Esophagus muscularis mucosa (tissue), 3 donors: ENCODE results near the gene CAPN8.

Experiments used
- POLR2AphosphoS5 ChIP-seq, 2 donors: sonication (generic); formaldehyde crosslinking; IDR thresholded peaks; one replicate each; pipeline ENCODE4 v1.6.1; 2017; ENCODE audit warnings: antibody characterized with exemption in 2 of 2
- TF ChIP-seq, protein P1 (sequence below), 3 experiments: fragments of 200-600 bp in 2 of 3; fragments of 450-650 bp in 1 of 3; sonication (generic) in 2 of 3; IDR thresholded peaks; one replicate each; pipeline ENCODE4 v1.5.1; 2017 to 2019; ENCODE audit warnings: antibody characterized with exemption in 3 of 3, mild to moderate bottlenecking in 2 of 3, moderate library complexity in 1 of 3

DNA sequence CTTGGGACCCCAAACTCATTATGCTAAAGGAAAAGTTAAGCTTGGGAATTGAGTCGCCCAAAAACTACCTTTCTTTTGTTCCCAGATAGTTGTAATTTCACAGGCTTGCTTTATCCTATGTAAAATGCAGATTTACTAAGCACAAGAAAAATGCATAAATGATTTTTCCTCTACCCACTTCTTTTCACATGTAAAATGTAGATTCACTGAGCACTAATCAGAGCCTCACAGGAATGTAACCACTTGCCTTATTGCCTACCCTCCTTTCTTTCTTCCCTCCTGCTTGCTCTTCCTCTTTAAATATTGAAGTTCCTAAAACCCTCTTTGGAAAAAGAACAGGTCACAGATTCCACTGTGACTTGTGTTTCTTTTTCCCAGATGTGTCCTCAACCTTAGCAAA is 18.3 kb downstream of the CAPN8 start:
- TF ChIP-seq POLR2AphosphoS5 (IDR thresholded peaks at IDR 0.05), result no peak
- TF ChIP-seq, protein P1, sequence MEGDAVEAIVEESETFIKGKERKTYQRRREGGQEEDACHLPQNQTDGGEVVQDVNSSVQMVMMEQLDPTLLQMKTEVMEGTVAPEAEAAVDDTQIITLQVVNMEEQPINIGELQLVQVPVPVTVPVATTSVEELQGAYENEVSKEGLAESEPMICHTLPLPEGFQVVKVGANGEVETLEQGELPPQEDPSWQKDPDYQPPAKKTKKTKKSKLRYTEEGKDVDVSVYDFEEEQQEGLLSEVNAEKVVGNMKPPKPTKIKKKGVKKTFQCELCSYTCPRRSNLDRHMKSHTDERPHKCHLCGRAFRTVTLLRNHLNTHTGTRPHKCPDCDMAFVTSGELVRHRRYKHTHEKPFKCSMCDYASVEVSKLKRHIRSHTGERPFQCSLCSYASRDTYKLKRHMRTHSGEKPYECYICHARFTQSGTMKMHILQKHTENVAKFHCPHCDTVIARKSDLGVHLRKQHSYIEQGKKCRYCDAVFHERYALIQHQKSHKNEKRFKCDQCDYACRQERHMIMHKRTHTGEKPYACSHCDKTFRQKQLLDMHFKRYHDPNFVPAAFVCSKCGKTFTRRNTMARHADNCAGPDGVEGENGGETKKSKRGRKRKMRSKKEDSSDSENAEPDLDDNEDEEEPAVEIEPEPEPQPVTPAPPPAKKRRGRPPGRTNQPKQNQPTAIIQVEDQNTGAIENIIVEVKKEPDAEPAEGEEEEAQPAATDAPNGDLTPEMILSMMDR (IDR thresholded peaks at IDR 0.05), result no peak
